GM12878 (cell line): ENCODE results near the gene TTYH3.

Source experiments
- CHD2 ChIP-seq: IDR thresholded peaks from 2 replicates; pipeline ENCODE4 v1.6.1; 2011; ENCODE audit warnings: low read depth, low read length, improper control_type of control experiment, borderline replicate concordance
- EZH2 ChIP-seq: IDR thresholded peaks from 2 replicates; pipeline ENCODE4 v1.6.1; 2012; ENCODE audit warnings: low read depth, mild to moderate bottlenecking, control low read depth, inconsistent platforms, low read length, borderline replicate concordance; ENCODE audit not compliant: control insufficient read depth
- KDM1A ChIP-seq: fragments of 200-600 bp; sonication (generic); IDR thresholded peaks from 2 replicates; pipeline ENCODE4 v1.6.1; 2016; ENCODE audit warnings: borderline replicate concordance
- REST ChIP-seq: IDR thresholded peaks from 2 replicates; pipeline ENCODE4 v1.6.1; 2012; ENCODE audit warnings: mild to moderate bottlenecking, low read depth, low read length
- RFX5 ChIP-seq: IDR thresholded peaks from 2 replicates; pipeline ENCODE4 v1.6.1; 2011; ENCODE audit warnings: low read depth, low read length, improper control_type of control experiment
- TF ChIP-seq, protein P1 (sequence below), 3 experiments: IDR thresholded peaks in 2 of 3; conservative IDR thresholded peaks in 1 of 3; 2 replicates each; pipeline ENCODE4 v1.5.1; 2011; ENCODE audit warnings: low read depth in 3 of 3, low read length in 3 of 3, mild to moderate bottlenecking in 3 of 3, control low read depth in 2 of 3, moderate library complexity in 2 of 3, inconsistent platforms in 1 of 3, mixed read lengths in 1 of 3; ENCODE audit not compliant: control insufficient read depth in 2 of 3, insufficient read depth in 1 of 3; ENCODE audit errors: extremely low read depth in 1 of 3

GRCh38 chr7:2593036-2593727 lies 38.6 kb upstream of the TTYH3 start:
- TF ChIP-seq EZH2 (no peak), KDM1A (no peak), CHD2 (no peak), RFX5 (no peak), REST (no peak)
- TF ChIP-seq, protein P1, sequence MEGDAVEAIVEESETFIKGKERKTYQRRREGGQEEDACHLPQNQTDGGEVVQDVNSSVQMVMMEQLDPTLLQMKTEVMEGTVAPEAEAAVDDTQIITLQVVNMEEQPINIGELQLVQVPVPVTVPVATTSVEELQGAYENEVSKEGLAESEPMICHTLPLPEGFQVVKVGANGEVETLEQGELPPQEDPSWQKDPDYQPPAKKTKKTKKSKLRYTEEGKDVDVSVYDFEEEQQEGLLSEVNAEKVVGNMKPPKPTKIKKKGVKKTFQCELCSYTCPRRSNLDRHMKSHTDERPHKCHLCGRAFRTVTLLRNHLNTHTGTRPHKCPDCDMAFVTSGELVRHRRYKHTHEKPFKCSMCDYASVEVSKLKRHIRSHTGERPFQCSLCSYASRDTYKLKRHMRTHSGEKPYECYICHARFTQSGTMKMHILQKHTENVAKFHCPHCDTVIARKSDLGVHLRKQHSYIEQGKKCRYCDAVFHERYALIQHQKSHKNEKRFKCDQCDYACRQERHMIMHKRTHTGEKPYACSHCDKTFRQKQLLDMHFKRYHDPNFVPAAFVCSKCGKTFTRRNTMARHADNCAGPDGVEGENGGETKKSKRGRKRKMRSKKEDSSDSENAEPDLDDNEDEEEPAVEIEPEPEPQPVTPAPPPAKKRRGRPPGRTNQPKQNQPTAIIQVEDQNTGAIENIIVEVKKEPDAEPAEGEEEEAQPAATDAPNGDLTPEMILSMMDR (IDR thresholded peaks at IDR 0.05 in 2 of 3, conservative IDR thresholded peaks at IDR 0.05 in 1 of 3; ENCODE audit: control insufficient read depth in 2 of 3, extremely low read depth in 1 of 3, insufficient read depth in 1 of 3, low read depth in 3 of 3, low read length in 3 of 3) = no peak
